HG03060 (cell line): ENCODE measurements around the gene CDK10.
"Not testable (repeated sequence)": the region's sequence is repeated elsewhere in the genome, so short reads cannot be mapped to it uniquely, and the experiment has no call there.

Experiments
- ATAC-seq: cut with Tn5 transposase; IDR thresholded peaks from one replicate; pipeline ENCODE4 v1.9.1; 2021; ENCODE audit warnings: low read depth, moderate number of reproducible peaks; ENCODE audit not compliant: unreplicated experiment

The CDK10 gene, protein sequence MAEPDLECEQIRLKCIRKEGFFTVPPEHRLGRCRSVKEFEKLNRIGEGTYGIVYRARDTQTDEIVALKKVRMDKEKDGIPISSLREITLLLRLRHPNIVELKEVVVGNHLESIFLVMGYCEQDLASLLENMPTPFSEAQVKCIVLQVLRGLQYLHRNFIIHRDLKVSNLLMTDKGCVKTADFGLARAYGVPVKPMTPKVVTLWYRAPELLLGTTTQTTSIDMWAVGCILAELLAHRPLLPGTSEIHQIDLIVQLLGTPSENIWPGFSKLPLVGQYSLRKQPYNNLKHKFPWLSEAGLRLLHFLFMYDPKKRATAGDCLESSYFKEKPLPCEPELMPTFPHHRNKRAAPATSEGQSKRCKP

GRCh38 chr16:89686520-89687091 is at the start of gene CDK10:
CDK10 (plus strand) TSS chr16:89686689; CDS start chr16:89686711, 22 bp downstream.
- peak; percentile 55 for ATAC-seq

DNA sequence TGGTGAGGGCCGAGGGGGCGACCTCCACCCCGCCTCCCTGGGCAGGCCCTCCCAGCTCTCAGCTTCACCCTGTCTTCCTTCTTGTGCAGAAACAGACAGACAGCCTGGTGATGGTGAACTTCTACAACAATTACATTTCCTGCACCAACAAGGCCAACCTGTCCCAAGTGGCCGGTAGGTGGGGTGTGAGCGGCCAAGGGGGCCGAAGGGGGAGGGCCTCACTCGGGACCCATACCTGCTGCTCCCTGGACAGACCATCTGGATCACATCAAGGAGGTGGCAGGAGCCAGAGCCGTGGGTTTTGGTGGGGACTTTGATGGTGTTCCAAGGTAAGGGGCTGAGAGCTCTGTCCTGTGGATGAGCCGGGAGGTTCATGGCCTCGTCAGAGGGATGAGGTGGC is 49.1 kb upstream of the CDK10 start:
- no peak for ATAC-seq

DNA sequence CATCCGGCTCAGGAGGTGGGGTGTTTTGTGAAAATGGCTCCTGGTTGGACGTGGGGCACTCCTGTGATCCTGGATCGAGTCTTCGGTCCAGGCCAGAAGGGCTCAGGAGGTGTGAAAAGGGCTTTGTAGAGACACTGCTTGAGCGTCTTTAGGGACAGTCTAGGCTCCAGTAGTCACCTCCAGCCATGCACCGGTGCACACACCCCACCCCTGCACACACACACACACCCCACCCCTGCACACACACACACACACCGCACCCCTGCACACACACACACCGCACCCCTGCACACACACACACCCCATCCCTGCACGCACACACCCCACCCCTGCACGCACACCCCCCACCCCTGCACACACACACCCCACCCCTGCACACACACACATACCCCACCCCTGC is 48.0 kb upstream of the CDK10 start:
- ATAC-seq, result no peak

DNA sequence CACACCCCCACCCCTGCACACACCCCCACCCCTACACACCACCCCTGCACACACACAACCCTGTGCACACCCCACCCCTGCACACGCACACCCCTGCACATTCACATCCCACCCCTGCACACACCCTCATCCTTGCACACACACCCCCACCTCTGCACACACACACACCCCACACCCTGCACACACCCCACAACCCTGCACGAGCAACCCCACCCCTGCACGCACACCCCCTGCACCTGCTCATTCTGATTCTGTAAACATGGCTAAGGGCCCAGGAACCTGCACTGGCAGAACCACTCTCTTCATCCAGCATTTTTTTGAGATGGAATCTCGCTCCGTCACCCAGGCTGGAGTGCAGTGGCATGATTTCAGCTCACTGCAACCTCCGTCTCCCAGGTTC is 47.1 kb upstream of the CDK10 start:
- no peak for ATAC-seq

- ATAC-seq, result no peak
These were observed 44.9 kb upstream of the CDK10 start for GRCh38 chr16:89641458-89642119.

DNA sequence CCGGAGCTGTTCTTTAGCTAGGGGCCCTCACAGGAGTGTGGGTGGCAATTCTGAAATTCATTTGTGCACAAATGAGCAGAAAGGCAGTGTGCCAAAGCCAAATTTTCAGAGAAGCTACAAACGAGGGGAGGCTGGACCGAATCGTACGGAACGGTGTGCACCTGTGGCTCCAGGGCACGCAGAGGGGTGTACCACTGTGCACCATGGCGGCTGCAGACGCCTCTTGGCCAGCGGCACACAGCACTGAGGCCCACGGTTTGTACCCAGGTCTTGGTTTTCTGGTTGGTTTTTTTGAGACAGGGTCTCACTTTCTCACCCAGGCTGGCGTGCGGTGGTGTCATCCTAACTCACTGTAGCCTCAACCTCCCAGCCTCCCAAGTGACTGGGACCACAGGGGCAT is 43.9 kb upstream of the CDK10 start:
- no peak for ATAC-seq

DNA sequence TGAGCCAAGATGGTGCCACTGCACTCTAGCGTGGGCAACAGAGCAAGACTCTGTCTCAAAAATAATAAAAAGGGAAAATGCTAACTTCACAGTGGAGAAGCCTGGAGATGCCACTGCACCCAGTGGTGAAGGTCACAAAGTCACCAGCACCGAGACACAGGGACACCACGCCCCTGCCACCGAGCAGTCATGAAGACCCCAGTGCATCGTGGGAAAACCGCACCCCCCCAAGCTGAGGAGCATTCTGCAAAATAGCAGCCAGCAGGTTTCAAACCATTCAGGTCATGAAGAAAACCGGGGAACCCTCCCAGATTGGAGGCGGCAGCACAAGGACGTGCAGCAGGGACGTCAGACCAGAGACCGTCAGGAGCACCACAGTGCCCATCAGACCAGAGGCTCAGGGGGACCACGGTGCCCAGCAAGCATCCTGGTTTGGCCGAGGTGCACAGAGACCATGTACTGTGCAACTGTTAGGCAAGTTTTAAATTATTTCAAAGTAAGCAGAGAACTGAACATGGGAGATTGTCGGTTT is 42.7 kb upstream of the CDK10 start:
- no peak for ATAC-seq

DNA sequence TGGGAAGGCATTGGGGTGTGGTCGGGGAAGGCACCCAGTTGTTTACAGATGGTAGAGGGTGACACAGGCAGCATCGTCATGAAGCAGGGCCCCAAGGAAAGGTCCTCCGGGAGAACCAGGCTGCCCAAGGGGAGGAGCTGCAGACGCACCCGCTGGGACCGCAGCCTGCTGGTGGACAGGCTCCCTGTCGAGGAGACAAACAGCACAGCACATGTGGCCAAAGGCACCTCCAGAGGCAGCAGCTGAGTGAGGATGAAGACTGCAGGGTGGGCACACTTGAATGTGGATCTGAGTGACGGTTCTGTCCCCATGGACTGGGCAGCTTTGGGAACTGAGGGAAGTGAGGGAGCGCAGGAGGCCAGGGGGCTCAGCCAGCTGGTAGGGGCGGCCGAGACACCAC is 41.4 kb upstream of the CDK10 start:
- no peak for ATAC-seq

DNA sequence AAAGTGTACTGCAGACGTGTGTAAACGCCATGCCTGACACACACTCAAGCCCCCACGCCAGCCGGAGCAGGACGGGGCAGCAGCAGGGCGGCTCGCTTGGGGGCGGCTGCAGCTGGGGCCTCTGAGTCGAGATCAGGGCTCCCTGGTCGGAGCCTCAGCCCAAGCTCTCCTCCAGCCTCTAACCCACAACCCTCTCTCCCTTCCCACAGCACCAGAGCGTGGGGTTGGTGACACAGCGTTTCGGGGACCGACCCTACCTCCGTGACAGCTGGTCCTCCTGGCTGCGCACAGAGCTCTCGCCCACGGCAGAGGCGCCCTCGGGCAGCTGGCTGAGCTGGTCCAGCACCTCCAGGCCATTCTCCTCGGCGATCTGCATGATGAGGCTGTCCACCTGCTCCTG is 40.2 kb upstream of the CDK10 start:
- no peak for ATAC-seq

DNA sequence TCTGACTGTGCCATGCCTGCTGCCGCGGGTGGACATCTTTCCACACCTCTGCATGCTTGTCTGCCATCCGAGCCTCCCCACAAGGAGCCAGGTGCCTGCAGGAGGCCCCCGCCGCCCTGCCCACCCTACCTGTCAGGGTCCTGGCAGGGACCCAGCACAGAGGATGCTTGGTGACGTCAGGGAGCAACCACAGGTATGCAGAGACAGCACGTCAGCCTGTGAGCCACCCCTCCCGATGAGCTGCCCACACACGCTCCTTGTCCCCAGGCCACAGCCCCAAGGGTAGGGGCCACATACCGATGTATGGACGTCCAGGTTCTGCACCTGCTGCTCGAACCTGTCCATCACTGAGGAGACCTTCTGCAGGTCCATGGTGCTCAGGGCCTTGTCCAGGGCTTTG is 39.6 kb upstream of the CDK10 start:
- ATAC-seq, result no peak

DNA sequence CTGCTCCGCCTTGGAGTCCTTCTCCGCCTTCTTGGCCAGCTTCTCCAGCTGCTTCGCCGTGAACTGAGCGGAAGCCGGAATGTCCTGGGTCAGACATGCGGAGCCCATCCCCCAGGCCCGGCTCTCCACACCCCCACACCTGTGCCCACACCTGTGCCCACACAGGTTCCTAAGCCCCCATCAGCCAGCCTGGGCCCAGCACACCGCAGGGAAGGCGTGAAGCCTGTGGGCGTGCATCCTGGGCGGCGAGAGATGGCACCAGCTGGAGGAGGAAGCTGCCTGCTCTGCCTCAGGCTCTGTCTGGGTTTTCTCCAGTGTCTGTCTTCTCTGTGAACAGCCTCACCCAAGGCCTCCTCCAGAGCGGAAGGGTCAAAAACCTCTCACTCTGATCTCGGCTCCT is 34.9 kb upstream of the CDK10 start:
- no peak for ATAC-seq

GRCh38 chr16:89653656-89654295 is 32.7 kb upstream of the CDK10 start:
- ATAC-seq, result no peak

GRCh38 chr16:89655062-89655643 is 31.3 kb upstream of the CDK10 start:
- no peak for ATAC-seq

DNA sequence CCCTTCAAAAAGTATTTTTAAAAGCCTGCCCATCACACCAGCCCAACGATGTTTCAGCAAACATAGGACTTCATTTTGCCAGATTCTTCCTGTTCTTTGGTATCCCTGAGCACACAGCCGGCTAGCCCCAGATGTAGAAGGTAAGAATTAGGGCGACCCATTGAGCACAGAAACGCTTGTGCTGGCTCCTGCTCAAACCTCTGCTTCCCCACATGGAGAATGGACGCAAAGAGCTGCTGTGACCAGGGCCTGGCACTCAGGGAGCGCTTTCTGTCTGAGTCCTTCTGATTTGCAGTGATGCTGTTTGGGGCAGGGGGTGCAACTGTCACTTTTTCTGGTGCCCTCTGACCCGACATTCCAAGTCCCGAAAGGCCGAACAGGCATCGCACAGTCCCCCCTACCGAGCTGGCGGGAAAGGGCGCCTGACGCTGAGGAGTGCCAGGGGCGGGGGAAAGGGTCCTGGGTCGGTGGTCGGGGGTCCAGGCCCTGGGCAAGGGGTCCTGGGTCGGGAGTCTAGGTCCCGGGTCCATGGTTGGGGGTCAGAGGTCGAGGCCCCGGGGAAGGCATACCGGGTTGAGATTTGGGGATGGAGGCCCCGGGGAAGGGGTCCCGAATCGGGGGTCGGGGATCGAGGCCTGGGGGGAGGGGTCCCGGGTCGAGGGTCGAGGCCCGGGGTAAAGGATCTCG is 29.9 kb upstream of the CDK10 start:
- no peak for ATAC-seq

DNA sequence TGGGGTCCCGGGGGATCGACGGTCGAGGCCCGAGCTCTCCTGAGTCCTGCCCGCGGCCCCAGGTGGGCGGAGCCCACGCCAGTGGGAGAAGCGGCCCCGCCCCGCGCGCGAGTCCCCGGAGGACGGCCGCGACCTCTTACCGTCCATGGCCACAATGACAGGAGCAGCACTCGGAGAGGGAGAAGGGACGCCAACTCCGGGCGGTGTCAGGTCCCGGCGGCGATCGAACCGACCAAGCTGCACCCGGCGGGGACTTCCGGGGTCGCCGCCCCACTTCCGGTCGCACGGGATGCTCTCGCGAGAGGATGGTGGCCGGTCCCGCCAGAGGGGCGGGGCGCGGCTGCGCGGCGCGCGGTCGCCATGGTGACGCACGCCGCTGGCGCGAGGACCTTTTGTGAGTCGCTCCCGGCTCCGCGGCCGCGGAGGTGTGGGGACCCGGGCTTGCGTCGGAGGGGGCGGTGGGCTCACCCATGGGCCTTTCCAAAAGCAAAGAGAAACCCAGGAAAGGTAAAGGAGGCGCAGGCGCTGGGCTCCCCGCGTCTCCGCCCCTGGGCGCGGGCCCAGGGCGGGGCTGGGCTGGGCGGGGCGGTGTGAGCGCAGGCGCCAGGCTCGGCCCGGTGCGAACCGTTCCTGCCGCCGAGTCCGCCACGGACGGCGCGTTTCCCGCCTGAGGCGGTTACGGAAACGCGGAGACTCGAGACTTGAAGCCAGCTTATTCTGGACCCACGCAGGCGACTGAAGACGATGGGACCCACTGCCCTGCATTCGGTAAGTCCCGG is 28.9 kb upstream of the CDK10 start, which contains the start of the genes CHMP1A and SPATA33:
CHMP1A (minus strand) TSS at position 267 of the 779 bp plus-strand sequence; CDS start at position 147, 120 bp downstream.
SPATA33 (plus strand) TSS at position 395 of the 779 bp plus-strand sequence; CDS start at position 471, 76 bp downstream.
- ATAC-seq, result peak; percentile 72

GRCh38 chr16:89658221-89658879 is 28.1 kb upstream of the CDK10 start:
- no peak for ATAC-seq

- ATAC-seq, result no peak
These were observed 26.3 kb upstream of the CDK10 start for GRCh38 chr16:89660146-89660545.

DNA sequence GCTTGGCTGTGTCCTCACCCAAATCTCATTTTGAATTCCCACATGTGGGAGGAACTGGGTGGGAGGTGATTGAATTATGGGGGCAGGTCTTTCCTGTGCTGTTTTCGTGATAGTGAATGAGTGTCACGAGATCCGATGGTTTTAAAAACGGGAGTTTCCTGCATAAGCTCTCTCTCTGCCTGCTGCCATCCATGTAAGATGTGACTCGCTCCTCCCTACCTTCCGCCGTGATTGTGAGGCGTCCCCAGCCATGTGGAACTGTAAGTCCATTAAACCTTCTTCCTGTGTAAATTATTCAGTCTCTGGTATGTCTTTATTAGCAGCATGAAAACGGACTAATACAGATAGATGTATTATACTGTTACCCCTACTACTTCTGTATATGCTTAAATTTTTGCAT is 25.3 kb upstream of the CDK10 start:
- no peak for ATAC-seq

GRCh38 chr16:89664238-89664637 is 22.3 kb upstream of the CDK10 start:
- ATAC-seq, result not testable (repeated sequence)
